GM20431 (cell line): Measurements from ENCODE around the gene ADGRV1.
"Not testable (repeated sequence)": the region's sequence is repeated elsewhere in the genome, so short reads cannot be mapped to it uniquely, and the experiment has no call there.

Experiments
- in situ Hi-C: fragments of 300-500 bp; cut with MseI, MboI; formaldehyde crosslinking; loops from one replicate; pipeline ENCODE4 v1.15.0; 2020; ENCODE audit warnings: low sequenced_read_pairs; ENCODE audit not compliant: unreplicated experiment

Gene ADGRV1

DNA sequence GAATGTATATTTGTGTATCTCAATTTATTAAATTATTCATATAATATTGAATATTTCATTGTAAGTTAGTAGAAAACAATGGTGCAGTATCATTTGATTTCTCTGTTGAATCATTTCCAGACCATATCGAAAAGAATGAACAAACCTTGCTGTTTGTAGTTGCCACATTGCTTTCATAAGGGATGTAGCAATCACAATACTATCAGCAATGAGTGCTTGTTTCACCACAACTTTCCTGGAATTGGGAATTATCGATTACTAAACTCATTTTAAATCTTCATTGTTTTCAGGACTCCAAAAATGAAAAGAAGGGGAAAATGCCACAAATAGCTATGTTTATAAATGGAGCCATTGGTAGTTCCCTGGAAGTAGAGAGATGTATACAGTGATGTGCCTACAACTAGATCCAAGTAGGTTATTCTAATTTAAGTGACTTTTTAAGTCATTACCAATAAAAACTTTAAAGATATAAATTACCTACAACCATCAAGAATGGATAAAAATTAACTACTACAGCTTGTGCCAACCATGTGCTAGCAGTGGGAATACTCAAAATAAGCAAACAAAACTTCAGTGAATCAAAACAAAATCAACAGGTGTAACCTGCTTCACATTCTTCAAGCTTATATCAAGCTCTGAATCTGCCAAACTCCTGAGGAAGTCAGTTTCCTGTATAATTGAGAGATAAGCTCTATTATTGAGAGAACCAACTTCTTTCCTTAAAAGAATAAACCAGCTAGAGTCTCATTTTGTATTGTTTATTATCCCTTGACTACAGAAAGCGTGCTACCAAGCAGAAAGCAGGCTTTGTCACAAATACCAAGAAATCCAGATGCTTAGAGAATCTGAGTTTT, 358.6 kb downstream of the ADGRV1 start:
- in situ Hi-C loops = no loop called here

DNA sequence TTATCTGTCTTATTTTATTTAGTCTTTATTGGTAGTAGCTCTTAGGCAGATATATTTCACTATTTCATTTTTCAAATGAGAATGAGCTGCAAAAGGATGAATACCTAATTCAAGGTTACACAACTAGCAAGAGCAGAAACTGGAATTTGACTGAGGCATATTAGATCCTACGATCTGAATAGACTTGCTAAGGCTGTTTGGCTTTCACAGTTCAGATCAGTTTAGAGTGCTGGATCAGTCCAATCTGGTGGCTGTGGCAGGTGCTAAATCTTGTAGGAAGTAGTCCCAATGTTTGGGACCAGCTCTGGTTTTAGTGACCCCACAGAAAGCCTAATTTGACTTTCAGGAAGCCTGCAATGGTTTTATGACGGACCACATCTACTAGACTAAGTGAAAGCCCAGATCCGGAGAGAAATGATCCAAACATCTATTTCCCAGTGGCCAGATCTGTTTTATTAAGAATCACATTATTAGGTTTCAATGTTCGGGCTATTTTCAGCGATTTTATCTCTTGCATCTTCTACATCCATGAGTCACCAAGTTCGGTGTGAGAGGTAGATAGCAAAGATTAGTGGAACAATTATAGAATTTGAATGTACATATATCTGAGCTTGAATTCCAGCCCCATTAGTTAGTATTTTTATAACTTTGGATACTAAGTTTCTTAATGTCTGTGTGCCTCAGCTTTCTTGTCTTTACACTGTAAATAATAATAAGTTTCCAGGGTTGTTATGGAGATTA, 359.5 kb downstream of the ADGRV1 start:
- in situ Hi-C loops = no loop called here

DNA sequence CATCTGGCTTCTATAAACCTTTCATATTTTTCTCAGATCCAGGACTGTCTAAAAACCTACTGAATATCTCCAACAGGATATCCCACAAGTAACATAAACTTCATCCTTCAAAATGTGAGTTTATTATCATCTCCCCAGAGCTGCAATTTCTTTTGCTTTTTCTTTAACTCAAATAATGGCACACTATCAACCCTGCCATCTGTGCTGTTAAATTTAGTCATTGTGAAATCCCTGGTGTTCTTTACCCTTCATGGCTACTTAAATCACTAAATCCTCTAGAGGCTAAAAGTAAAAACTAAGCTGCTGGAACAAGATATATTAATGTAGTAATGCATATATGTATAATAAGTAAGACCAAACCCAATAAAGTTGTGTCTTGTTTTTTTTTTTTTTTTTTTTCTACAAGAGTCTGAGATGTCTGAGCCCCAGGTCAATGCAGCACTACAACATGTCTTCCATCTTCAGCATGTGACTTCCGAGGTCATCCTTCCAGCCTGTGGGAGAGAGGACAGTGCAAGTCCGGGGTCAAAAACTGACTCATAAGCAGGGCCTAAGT, 362.9 kb downstream of the ADGRV1 start:
- in situ Hi-C loops = no loop called here

DNA sequence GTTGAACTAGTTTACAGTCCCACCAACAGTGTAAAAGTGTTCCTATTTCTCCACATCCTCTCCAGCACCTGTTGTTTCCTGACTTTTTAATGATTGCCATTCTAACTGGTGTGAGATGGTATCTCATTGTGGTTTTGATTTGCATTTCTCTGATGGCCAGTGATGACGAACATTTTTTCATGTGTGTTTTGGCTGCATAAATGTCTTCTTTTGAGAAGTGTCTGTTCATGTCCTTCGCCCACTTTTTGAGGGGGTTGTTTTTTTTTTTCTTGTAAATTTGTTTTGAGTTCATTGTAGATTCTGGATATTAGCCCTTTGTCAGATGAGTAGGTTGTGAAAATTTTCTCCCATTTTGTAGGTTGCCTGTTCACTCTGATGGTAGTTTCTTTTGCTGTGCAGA, 365.6 kb downstream of the ADGRV1 start:
- in situ Hi-C loops = not testable (repeated sequence)

DNA sequence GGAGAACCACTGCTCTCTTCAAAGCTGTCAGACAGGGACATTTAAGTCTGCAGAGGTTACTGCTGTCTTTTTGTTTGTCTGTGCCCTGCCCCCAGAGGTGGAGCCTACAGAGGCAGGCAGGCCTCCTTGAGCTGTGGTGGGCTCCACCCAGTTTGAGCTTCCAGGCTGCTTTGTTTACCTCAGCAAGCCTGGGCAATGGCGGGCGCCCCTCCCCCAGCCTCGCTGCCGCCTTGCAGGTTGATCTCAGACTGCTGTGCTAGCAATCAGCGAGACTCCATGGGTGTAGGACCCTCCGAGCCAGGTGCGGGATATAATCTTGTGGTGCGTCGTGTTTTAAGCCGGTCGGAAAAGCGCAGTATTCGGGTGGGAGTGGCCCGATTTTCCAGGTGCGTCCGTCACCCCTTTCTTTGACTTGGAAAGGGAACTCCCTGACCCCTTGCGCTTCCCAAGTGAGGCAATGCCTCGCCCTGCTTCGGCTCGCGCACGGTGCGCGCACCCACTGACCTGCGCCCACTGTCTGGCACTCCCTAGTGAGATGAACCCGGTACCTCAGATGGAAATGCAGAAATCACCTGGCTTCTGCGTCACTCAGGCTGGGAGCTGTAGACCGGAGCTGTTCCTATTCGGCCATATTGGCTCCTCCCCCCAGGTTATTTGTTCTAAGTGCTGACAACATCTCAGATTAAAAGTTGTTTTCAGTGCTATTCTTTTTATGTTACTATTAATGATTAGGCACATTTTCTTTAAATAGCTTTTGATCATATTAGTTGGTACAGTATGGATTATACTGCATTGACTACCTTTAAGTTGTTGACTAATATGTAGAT, 370.6 kb downstream of the ADGRV1 start:
- in situ Hi-C loops = not testable (repeated sequence)

DNA sequence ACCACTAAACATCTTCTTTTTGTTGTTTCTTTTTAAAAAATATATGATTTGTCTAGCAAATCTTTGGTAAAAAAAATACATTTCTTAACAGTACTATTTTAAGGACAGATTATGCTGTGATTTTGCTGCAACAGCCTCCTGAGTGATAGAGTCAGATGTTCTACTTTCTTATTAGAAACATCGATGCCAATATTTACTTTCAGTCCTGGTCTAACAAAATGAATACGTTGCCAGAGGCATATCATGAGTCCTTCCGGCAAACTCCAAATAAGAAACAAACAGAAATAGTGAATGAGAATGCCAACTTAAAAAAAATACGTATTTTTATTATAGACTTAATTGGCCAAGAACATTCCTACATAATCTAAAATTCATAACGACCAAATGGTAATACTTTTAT, 371.5 kb downstream of the ADGRV1 start:
- in situ Hi-C loops = no loop called here

DNA sequence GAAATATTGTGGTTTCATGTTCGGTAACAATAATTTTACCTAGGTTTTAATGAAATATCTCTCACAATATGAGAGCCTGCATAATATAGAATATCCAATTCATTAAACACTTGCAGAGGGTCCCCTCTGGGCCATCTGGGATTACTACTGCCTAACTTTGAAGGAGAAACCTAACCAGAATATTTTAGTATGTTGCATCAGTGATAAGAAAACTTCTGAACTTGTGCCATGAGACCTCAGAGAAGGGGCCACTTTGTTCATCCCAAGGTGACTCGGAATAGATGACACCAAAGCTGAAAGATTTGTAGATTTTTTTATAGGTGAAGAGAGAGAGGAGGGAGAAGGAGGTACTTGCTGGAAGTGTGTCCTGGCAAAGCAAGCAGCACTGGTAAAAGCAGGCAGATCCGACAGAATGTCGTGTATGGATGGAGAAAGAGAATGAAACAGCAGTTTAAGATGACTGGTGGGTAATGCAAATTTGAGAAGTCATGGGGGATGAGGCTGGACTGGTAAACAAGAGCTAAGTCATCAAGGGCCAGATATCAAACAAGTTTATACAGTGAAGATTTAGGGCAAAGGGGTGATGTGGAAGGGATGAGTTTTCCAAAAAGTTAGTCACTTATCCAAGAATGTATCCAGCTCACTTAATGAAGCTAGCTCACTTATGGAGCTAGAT, 372.3 kb downstream of the ADGRV1 start:
- in situ Hi-C loops = no loop called here

DNA sequence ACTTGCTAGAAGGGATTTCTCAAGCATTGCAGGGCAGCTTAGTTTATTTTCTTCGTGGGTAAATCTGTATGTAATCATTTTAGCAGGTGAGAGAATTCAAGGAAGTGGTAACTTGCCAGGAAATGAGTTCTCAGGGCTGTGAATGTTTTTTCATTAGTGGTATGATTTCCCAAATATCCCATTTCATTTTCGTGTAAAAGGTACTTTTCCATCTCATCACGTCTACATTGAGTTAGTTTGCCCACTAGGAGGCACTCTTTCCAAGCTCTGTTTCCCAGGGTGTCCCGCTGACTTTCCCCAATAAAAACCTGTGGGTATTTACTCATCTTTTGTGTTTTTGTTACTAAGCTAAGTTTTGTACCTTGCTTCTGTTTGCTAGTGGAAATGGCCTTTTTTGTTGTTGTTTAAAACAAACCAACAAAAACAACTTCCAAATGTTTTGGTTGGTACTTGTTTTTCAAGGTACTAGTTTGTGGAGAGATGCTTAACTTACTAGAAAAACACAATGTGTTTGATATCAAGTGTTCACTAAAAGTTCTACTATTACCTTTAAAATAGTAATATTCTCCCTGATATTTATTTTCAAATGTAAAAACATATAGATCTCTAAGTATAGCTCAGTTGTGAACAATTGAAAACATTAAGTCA, 373.6 kb downstream of the ADGRV1 start:
- in situ Hi-C loops = no loop called here

DNA sequence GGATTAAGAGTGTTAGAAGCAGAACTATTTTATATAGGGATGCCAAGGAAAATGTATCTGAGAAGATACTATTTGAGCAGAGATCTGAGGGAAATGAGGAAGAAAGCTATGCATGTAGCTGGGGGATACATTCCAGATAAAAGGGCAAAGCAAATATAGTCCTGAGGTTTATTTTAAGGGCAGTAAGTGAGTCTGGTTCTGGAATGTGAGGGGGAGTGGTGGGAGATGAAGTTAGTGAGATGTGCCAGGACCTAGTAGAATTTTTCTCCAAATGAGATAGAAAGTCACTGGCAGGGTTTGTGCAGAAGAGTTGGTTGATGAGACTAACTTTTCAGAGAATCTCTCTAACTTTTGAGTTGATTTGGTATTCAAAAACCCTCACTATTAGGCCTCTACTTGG, 374.7 kb downstream of the ADGRV1 start:
- in situ Hi-C loops = no loop called here

DNA sequence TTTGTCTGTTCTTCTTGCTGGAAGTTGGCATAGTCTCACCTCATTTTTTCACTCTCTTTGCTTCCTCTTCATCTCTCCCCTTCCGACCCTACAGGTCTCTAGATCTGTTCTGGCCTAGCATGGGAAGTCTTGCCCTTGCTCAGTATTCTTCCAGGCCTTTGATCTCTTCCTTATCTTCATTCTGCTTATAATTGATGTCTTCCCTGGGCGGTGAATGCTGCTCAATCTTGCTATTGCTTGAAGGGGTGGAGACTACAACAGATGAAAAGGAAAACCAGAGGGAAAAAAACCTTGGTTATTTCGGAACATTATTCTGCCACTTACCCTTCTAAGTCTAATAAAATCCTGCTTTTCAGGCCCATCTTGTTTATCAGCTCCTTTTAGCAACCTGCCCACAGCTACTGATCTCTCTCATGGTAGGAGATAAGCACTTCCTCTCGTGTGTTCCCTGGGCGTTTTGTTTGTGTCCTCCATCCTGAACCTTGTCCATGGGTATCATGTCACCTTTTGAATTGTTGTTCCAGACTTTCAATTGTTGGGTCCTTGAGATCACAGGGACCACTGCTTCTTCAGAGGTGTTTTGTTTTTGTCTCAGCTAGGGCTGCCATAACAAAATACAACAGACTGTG, 375.6 kb downstream of the ADGRV1 start:
- in situ Hi-C loops = no loop called here

DNA sequence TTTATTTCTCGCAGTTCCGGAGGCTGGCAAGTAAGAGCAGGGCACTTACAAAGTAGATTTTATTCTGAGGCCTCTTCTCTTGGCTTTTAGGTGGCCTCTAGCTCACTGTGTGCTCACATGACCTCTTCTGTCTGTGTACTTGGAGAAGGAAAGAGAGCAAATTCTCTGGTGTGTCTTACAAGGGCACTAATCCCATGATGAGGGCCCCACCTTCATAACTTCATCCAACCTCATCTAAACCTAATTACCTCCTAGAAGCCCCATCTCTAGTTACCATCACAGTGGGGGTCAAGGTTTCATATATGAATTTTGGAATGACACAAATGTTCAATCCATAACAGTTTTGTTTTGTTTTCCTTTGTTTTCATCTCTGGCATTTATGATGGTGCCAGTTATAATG, 376.1 kb downstream of the ADGRV1 start:
- in situ Hi-C loops = no loop called here

DNA sequence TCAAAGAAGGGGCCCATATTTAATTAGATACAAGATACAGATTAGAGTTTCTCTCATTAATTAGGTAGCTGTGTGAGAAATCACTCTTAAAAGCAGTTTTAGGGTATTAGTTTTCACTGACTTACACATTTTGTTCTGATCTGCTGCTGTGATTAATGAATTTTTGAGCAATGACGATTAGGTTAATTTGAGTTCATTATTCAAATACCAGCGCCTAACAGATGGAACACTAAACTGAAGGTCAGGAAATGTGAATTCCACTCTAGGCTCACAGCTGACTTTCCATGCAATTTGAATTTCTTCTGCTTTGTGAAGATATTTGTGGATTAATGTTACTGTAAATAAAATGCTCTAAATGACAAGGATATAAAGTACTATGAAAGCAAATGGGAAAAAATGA, 380.6 kb downstream of the ADGRV1 start:
- in situ Hi-C loops = no loop called here

DNA sequence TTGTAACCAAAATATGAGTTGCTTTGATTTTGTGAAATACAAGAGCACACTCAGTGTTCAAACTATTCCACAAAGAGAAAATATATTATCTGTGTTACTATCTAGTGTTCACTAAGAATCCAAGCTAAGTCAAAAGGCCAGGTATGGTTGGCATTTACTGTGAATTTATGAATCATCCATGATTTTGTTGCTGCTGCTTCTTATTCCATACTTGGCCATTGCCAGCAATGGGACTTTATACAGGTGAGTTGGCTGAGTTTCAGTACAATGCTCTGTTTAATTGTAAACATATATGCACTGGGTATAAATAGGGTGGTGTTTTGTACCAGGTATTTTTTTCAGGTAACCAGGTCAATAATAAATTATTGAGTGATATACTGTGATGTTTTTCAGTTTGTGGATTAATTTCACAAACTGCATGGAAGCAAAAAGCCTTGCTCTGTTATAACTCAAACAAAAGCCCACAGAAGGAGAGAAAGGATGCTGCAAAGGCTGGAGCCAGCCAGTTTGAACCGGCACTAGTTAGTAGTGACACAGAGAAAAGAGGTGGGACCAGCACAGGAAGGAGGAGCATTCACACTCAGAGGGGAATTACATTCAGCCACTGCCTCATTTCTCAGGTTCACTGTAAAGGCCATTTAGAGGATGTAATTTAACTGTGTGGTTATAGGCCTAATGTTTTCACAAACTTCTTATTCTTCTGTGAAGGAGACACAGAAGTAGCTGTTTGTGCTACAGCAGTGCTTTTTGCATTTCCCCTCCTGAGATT, 381.8 kb downstream of the ADGRV1 start:
- in situ Hi-C loops = no loop called here

DNA sequence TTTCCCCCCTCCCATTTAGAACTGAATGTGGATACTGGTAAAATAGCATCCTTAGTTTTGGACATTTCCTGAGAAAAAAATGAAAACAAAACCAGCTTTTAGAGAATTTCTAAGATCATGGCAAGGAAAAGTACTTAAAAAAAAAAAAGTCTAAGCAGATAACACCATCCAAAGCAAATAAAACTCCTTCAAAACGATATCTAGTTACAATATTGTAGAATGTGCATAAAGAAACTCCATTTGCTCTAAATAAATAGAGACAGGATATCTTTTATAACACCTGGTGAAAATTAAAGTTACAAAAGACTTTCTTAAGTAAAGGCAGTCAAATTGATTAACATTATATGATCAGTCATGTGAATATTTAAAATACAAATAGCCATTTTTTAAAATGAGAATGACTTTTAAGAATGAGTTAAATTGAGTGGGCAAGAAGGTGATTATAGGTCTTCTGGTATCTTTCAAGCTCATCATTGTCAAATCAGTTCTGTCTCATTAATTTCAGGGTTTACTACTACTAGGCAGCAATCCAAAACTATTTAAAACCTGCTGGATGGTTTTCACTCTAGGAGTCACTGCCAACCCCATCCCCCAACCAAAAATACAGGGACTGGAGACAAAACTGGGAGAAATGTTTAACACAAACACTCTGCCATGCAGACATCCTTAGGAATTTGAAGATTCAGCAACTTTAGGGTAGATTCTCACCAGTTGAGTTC, 382.6 kb downstream of the ADGRV1 start:
- in situ Hi-C loops = no loop called here

DNA sequence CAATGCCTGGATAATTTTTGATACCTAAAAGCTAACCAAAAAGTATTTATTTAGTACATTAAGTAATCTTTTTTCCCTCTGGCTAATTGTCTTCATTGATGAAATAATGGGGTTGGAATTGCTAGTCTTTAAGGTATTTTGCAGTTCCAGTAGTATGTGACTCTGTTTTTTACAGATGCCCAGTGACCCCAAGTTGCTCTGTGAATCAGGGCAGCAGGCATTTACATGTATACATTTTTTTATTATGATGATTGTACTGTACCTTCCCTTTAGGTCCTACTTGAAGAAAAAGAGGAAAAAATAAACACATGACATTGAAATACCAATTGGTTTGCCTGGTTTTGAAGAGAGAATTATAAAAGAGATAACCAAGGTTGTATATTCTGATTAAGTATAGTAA, 385.5 kb downstream of the ADGRV1 start:
- in situ Hi-C loops = no loop called here

DNA sequence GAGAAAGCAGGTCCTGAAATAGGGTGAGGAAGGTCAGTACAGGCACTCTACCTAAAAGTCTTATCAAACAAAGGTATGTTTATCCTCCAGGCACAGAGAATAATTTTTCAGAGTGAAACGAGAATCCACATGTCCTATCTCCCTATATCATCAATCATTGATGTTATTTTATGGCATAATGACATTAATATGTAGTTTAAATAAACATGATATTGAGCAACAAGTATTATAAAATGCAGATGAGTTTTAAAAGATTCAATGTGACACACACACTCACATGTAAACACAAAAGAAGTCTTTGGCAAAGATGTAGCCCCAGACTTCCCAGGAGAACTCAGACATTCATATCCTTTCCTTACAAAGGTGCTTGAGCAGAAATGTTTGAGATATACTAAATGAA, 389.1 kb downstream of the ADGRV1 start:
- in situ Hi-C loops = no loop called here

DNA sequence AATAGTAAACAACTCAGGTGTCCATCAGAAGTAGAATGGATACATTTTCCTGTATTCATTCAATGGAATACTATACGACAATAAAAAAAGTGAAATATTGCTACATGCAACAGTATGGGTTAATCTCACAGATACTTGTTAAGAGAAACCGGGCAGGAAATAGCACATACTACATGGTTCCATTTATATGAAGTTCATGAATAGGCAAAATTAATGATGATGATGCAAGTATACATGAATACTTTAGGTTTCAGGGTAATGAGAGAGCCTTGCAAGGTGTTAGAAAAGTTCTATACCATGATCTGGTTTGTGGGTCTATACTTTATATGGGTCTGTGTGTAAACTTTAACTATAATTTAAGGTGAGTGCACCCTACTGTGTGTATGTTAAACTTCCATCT, 390.4 kb downstream of the ADGRV1 start:
- in situ Hi-C loops = no loop called here
